Left lung (tissue), 10 donors: ENCODE results near the gene CDH4. TPM values are rescaled to one million over a fixed set of nuclear protein-coding genes. Genes with fewer than 3 reads are reported as not detected.

Source experiments
- ATAC-seq: fragments of 200-7000 bp; cut with Tn5 transposase; one replicate; pipeline ENCODE4 v1.9.1; 2020; ENCODE audit warnings: moderate library complexity
- DNase-seq, 4 donors: peaks; one replicate each; pipeline ENCODE4 v3.0.0-alpha.2; 2013 to 2020
- H3K27ac ChIP-seq, 2 donors: fragments of 200-600 bp; sonication (generic) in 1 of 2; one replicate each; pipeline versions ENCODE4 v1.5.0 to v1.8.0; 2020 to 2021
- H3K27me3 ChIP-seq, 2 donors: fragments of 200-600 bp; sonication (generic) in 1 of 2; one replicate each; pipeline versions ENCODE4 v1.5.0 to v1.8.0; 2020 to 2021
- H3K36me3 ChIP-seq, 2 donors: fragments of 200-600 bp; sonication (generic) in 1 of 2; one replicate each; pipeline versions ENCODE4 v1.5.0 to v1.8.0; 2020 to 2021
- H3K4me1 ChIP-seq, 2 donors: fragments of 200-600 bp; one replicate each; pipeline ENCODE4 v1.8.0; 2021
- H3K4me3 ChIP-seq, 2 donors: fragments of 200-600 bp; sonication (generic) in 1 of 2; one replicate each; pipeline versions ENCODE4 v1.5.0 to v1.8.0; 2020 to 2021; ENCODE audit warnings: mild to moderate bottlenecking in 1 of 2
- H3K9me3 ChIP-seq, 2 donors: fragments of 200-600 bp; sonication (generic) in 1 of 2; one replicate each; pipeline versions ENCODE4 v1.5.0 to v1.8.0; 2020 to 2021
- intact Hi-C, 2 donors: fragments of 100-400 bp; cut with DNase I; formaldehyde crosslinking; loops; one replicate each; pipeline versions ENCODE4 v1.11.2 to v1.14.2; 2022
- polyA plus RNA-seq, 6 donors: library from polyadenylated mRNA; unstranded; fragments of 120-200 nt; gene quantifications; one replicate each; pipeline ENCODE4 v1.2.1, GENCODE V29; 2013; ENCODE audit not compliant: insufficient read length in 6 of 6
- total RNA-seq, 2 donors: library from RNA; stranded (reverse); fragmentation: NEBNext Ultra II Directional; extraction: Animal tissue kit (Norgen Biotek cat#: 25700); gene quantifications; one replicate each; pipeline ENCODE4 v1.2.1, GENCODE V29; 2021
- TF ChIP-seq, protein P1 (sequence below), 2 donors: fragments of 200-600 bp; sonication (generic) in 1 of 2; IDR thresholded peaks; one replicate each; pipeline versions ENCODE4 v1.5.0 to v1.8.0; 2021; ENCODE audit warnings: antibody characterized with exemption in 2 of 2
- donor health status: DM: no; HTN: yes; CAD: no.
- donor health status: DM: no; HTN: no; CAD: no.

CDH4 gene
- total and polyA plus RNA-seq, 8 donors, result 0.24 to 10.8 (median 5.1) TPM

GRCh38 chr20:61819921-61820825 is 568.1 kb downstream of the CDH4 start:
- Histone ChIP-seq H3K27me3 (peaks cover 0 to 17% of the 10 kb centered on the region in 2 donors), H3K4me1 (no peaks in the 10 kb centered on the region), H3K4me3 (no peak overlapping the region), H3K36me3 (no peaks in the 10 kb centered on the region), H3K27ac (no peak overlapping the region), H3K9me3 (no peaks in the 10 kb centered on the region)
- TF ChIP-seq, protein P1, sequence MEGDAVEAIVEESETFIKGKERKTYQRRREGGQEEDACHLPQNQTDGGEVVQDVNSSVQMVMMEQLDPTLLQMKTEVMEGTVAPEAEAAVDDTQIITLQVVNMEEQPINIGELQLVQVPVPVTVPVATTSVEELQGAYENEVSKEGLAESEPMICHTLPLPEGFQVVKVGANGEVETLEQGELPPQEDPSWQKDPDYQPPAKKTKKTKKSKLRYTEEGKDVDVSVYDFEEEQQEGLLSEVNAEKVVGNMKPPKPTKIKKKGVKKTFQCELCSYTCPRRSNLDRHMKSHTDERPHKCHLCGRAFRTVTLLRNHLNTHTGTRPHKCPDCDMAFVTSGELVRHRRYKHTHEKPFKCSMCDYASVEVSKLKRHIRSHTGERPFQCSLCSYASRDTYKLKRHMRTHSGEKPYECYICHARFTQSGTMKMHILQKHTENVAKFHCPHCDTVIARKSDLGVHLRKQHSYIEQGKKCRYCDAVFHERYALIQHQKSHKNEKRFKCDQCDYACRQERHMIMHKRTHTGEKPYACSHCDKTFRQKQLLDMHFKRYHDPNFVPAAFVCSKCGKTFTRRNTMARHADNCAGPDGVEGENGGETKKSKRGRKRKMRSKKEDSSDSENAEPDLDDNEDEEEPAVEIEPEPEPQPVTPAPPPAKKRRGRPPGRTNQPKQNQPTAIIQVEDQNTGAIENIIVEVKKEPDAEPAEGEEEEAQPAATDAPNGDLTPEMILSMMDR (IDR thresholded peaks at IDR 0.05), result no peak
- DNase-seq, result peak in 1 of 4 donors; percentile 59
- no peak for ATAC-seq
- intact Hi-C loops, result no loop called here

- TF ChIP-seq, protein P1 (IDR thresholded peaks at IDR 0.05), result no peak
- no peak overlapping the region for H3K27ac ChIP-seq
- DNase-seq, result peak in 1 of 4 donors; percentile 24
- ATAC-seq, result no peak
- peaks cover 0 to 17% of the 10 kb centered on the region in 2 donors for H3K27me3 ChIP-seq
- H3K4me1 ChIP-seq, result no peaks in the 10 kb centered on the region
- H3K36me3 ChIP-seq, result no peaks in the 10 kb centered on the region
- intact Hi-C loops, result no loop called here
- H3K9me3 ChIP-seq, result no peaks in the 10 kb centered on the region
- H3K4me3 ChIP-seq, result no peak overlapping the region
Measured at GRCh38 chr20:61821735-61822134, 569.7 kb downstream of the CDH4 start.

- peaks cover 0 to 17% of the 10 kb centered on the region in 2 donors for H3K27me3 ChIP-seq
- no peak overlapping the region for H3K4me3 ChIP-seq
- no peak overlapping the region for H3K27ac ChIP-seq
- no peaks in the 10 kb centered on the region for H3K9me3 ChIP-seq
- no peaks in the 10 kb centered on the region for H3K36me3 ChIP-seq
- intact Hi-C loops, result no loop called here
- TF ChIP-seq, protein P1 (IDR thresholded peaks at IDR 0.05), result no peak
- H3K4me1 ChIP-seq, result no peaks in the 10 kb centered on the region
- no peak for ATAC-seq
- peak in 1 of 4 donors; percentile 65 for DNase-seq
Measured at GRCh38 chr20:61822396-61822795, 570.3 kb downstream of the CDH4 start.

- no peaks in the 10 kb centered on the region for H3K36me3 ChIP-seq
- no peak overlapping the region for H3K27ac ChIP-seq
- DNase-seq, result no peak
- TF ChIP-seq, protein P1 (IDR thresholded peaks at IDR 0.05), result no peak
- ATAC-seq, result no peak
- no peaks in the 10 kb centered on the region for H3K9me3 ChIP-seq
- intact Hi-C loops, result no loop called here
- no peak overlapping the region for H3K4me3 ChIP-seq
- H3K4me1 ChIP-seq, result no peaks in the 10 kb centered on the region
- peaks cover 0 to 18% of the 10 kb centered on the region in 2 donors for H3K27me3 ChIP-seq
Measured at GRCh38 chr20:61823242-61823641, 571.2 kb downstream of the CDH4 start.

DNA sequence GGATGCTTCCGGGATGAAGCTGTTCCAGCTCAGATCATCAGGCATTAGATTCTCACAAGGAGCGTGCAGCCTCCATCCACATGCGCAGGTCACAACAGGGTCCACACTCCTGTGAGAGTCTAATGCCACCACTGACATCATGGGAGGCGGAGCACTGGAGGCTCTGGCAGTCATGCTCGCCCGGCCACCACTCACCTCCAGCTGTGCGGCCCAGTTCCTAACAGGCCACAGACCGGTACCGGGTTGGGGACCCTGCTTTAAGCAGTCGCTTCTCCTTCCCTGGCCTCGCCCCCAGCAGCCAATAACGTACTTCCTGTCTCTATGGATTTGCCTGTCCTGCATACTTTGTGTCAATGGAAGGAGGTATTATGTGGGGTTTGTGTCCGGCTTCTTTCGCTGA is 576.8 kb downstream of the CDH4 start:
- TF ChIP-seq, protein P1 (IDR thresholded peaks at IDR 0.05), result no peak
- ATAC-seq (no peak), DNase-seq (peak in 1 of 4 donors; percentile 67)
- H3K27ac ChIP-seq, result no peak overlapping the region
- peaks cover 0 to 45% of the 10 kb centered on the region in 2 donors for H3K27me3 ChIP-seq
- H3K4me3 ChIP-seq, result no peak overlapping the region
- no peaks in the 10 kb centered on the region for H3K4me1 ChIP-seq
- H3K9me3 ChIP-seq, result peaks cover 0 to 3% of the 10 kb centered on the region in 2 donors
- no peaks in the 10 kb centered on the region for H3K36me3 ChIP-seq
- intact Hi-C loops, result no loop called here
